ENCODE measurements around the gene GPR50.

The GPR50 gene

DNA sequence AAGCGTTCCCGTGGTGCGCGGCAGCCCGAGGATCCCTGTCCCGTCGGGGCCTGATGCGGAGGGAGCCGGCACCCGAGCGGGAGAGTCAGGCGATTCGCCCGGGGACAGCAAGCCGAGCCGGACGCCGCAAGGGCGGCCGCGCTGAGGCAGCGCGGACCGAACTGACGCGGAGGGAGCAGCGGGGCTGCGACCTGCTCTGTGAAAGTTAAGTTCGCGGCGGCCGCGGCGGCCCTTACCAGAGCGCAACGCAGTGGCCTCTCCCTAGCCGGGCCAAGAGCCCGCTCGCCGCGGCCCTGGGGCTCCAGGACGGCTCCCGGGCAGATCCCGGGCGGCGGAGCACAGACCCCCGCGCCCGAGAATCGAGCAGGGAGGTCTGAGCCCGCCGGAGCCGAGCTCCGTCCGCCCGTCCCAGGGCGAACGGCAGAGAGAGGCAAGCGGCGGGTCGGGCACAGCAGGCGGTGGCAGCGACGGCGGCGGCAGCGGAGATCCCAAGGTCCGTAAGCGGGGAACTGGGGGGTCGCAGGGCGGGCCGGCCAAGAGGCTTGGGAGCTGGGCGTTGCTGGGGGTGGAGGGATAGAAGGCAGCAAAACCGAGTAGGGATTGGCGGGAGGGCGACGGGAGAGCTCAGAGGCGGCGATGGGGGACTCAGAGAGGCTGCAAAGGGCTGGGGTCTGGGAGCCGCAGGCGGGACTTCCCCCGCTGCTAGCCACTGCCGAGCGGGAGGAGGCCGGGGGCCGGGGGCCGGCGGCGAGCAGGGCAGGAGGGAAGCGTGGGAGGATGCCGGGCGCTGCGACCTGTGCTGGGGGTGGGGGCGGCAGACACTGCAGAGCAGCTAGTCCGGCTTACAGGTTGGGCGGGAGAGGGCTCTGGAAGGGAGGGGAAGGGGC, 1.0 kb downstream of the GPR50 start:
- H3K27ac ChIP-seq (ENCODE audit: extremely low read depth, low read depth, low read length): no peak overlapping the region; the same call in 1 of the 2 replicates
- ChIA-PET POLR2A (no interaction called here), CTCF (interaction anchor here (0.7 to 1.2 kb wide), 2 partner anchors 116 to 183 kb away, joined by 3 to 4 read pairs; no protein-coding TSS in a partner anchor)
- no peaks in the 10 kb centered on the region for H3K9me3 ChIP-seq (ENCODE audit: control insufficient read depth, insufficient read depth, low read depth, low read length)
- peak overlapping the region; percentile 44 for H3K4me3 ChIP-seq (ENCODE audit: low read depth, low read length)
- peaks cover 0 to 19% of the 10 kb centered on the region in 2 experiments; a peak in 1 of 3 replicates for H3K36me3 ChIP-seq (ENCODE audit: control insufficient read depth in 2 of 2, insufficient read depth in 1 of 2, low read length in 2 of 2)
- no peaks in the 10 kb centered on the region for H3K4me1 ChIP-seq (ENCODE audit: control insufficient read depth, insufficient read depth, low read length)
- no peak for TF ChIP-seq ZNF664 (tag by site-specific recombination; IDR thresholded peaks at IDR 0.05)
- TF ChIP-seq ZFHX2 (tag by site-specific recombination; conservative IDR thresholded peaks at IDR 0.05): peak; percentile 34
- TF ChIP-seq, protein P1, sequence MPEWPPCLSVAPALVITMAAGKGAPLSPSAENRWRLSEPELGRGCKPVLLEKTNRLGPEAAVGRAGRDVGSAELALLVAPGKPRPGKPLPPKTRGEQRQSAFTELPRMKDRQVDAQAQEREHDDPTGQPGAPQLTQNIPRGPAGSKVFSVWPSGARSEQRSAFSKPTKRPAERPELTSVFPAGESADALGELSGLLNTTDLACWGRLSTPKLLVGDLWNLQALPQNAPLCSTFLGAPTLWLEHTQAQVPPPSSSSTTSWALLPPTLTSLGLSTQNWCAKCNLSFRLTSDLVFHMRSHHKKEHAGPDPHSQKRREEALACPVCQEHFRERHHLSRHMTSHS (tag by site-specific recombination; IDR thresholded peaks at IDR 0.05): no peak
- no peak for TF ChIP-seq ZNF530 (tag by site-specific recombination; IDR thresholded peaks at IDR 0.05; ENCODE audit: low read depth)
- TF ChIP-seq, protein P2, sequence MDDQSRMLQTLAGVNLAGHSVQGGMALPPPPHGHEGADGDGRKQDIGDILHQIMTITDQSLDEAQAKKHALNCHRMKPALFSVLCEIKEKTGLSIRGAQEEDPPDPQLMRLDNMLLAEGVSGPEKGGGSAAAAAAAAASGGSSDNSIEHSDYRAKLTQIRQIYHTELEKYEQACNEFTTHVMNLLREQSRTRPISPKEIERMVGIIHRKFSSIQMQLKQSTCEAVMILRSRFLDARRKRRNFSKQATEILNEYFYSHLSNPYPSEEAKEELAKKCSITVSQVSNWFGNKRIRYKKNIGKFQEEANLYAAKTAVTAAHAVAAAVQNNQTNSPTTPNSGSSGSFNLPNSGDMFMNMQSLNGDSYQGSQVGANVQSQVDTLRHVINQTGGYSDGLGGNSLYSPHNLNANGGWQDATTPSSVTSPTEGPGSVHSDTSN (CRISPR knock-in tag; IDR thresholded peaks at IDR 0.05): 0 out of 2 replicates have a peak, but pooled peaks have one; percentile 36
- no peak for TF ChIP-seq ZNF335 (tag by site-specific recombination; conservative IDR thresholded peaks at IDR 0.05)
- TF ChIP-seq ZNF221 (tag by site-specific recombination; IDR thresholded peaks at IDR 0.05; ENCODE audit: borderline replicate concordance): no peak

DNA sequence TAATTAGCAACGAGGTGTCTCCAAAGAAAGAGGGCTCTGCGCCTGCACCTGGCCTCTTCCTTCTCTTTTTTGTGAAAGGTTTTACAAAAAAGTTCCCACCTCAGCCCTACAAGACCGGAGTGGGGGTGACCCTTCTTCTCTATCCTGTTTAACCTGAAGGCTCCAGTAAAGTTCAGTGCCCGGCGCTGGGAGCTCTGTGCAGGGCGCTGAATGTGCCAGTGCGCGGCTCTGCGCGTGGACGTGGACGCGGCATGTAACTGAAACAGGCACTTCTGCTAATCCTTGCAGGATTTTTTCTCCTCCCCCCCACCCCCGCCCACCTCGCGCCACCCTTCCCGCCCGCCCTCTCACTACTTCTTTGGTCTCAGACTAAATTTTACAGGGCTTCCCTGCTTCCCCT, 2.4 kb downstream of the GPR50 start:
- no peak overlapping the region for H3K27ac ChIP-seq (ENCODE audit: extremely low read depth, low read depth, low read length)
- peaks cover 0 to 19% of the 10 kb centered on the region in 2 experiments; a peak in 1 of 3 replicates for H3K36me3 ChIP-seq (ENCODE audit: control insufficient read depth in 2 of 2, insufficient read depth in 1 of 2, low read length in 2 of 2)
- no peak for TF ChIP-seq ZNF624 (tag by site-specific recombination; IDR thresholded peaks at IDR 0.05)
- TF ChIP-seq ZXDB (tag by site-specific recombination; IDR thresholded peaks at IDR 0.05): no peak
- TF ChIP-seq ZNF610 (tag by site-specific recombination; IDR thresholded peaks at IDR 0.05; ENCODE audit: borderline replicate concordance): no peak
- no peak for TF ChIP-seq OVOL3 (tag by site-specific recombination; IDR thresholded peaks at IDR 0.05)
- TF ChIP-seq, protein P3, sequence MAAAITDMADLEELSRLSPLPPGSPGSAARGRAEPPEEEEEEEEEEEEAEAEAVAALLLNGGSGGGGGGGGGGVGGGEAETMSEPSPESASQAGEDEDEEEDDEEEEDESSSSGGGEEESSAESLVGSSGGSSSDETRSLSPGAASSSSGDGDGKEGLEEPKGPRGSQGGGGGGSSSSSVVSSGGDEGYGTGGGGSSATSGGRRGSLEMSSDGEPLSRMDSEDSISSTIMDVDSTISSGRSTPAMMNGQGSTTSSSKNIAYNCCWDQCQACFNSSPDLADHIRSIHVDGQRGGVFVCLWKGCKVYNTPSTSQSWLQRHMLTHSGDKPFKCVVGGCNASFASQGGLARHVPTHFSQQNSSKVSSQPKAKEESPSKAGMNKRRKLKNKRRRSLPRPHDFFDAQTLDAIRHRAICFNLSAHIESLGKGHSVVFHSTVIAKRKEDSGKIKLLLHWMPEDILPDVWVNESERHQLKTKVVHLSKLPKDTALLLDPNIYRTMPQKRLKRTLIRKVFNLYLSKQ (tag by site-specific recombination; IDR thresholded peaks at IDR 0.05; ENCODE audit: borderline replicate concordance): no peak
- TF ChIP-seq ZNF16 (tag by site-specific recombination; IDR thresholded peaks at IDR 0.05; ENCODE audit: low read depth): no peak
- H3K9me3 ChIP-seq (ENCODE audit: control insufficient read depth, insufficient read depth, low read depth, low read length): no peaks in the 10 kb centered on the region
- POLR2A ChIA-PET: no interaction called here
- H3K4me3 ChIP-seq (ENCODE audit: low read depth, low read length): no peak overlapping the region
- CTCF ChIA-PET: no interaction called here
- H3K4me1 ChIP-seq (ENCODE audit: control insufficient read depth, insufficient read depth, low read length): no peaks in the 10 kb centered on the region

DNA sequence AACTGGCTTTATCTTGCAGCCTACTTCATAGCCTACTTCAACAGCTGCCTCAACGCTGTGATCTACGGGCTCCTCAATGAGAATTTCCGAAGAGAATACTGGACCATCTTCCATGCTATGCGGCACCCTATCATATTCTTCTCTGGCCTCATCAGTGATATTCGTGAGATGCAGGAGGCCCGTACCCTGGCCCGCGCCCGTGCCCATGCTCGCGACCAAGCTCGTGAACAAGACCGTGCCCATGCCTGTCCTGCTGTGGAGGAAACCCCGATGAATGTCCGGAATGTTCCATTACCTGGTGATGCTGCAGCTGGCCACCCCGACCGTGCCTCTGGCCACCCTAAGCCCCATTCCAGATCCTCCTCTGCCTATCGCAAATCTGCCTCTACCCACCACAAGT, 4.0 kb downstream of the GPR50 start:
- ChIA-PET POLR2A (no interaction called here), CTCF (no interaction called here)
- Histone ChIP-seq H3K27ac (ENCODE audit: extremely low read depth, low read depth, low read length) (no peak overlapping the region), H3K4me3 (ENCODE audit: low read depth, low read length) (no peak overlapping the region), H3K4me1 (ENCODE audit: control insufficient read depth, insufficient read depth, low read length) (no peaks in the 10 kb centered on the region), H3K9me3 (ENCODE audit: control insufficient read depth, insufficient read depth, low read depth, low read length) (no peaks in the 10 kb centered on the region), H3K36me3 (ENCODE audit: control insufficient read depth in 2 of 2, insufficient read depth in 1 of 2, low read length in 2 of 2) (peaks cover 0 to 19% of the 10 kb centered on the region in 2 experiments; a peak in 1 of 3 replicates)
- TF ChIP-seq ZNF548 (tag by site-specific recombination; IDR thresholded peaks at IDR 0.05) (no peak), FEZF1 (tag by site-specific recombination; IDR thresholded peaks at IDR 0.05) (no peak), ZNF626 (tag by site-specific recombination; IDR thresholded peaks at IDR 0.05) (no peak), ZNF701 (tag by site-specific recombination; IDR thresholded peaks at IDR 0.05) (no peak), GLIS2 (tag by site-specific recombination; IDR thresholded peaks at IDR 0.05) (no peak)
